GM12873 (cell line): ENCODE measurements around the gene NCAPH2.
A peak's percentile ranks its signal among the peaks of the same experiment; 100 is the strongest.

ENCODE experiments used
- CTCF ChIP-seq: IDR thresholded peaks from 2 replicates; pipeline ENCODE4 v1.5.1; 2012; ENCODE audit warnings: low read depth, mild to moderate bottlenecking, moderate library complexity, low read length, control low read depth; ENCODE audit not compliant: insufficient read depth; ENCODE audit errors: missing control alignments

NCAPH2 gene

GRCh38 chr22:50522806-50523438 lies 14.9 kb downstream of the NCAPH2 start:
- no peak for TF ChIP-seq CTCF

- no peak for TF ChIP-seq CTCF
These were observed 15.4 kb downstream of the NCAPH2 start for GRCh38 chr22:50523458-50523805.

- no peak for TF ChIP-seq CTCF
These were observed 16.0 kb downstream of the NCAPH2 start for GRCh38 chr22:50523806-50524675.

- no peak for TF ChIP-seq CTCF
These were observed 16.7 kb downstream of the NCAPH2 start for GRCh38 chr22:50524676-50525103.

- peak; percentile 63 for TF ChIP-seq CTCF
These were observed 17.3 kb downstream of the NCAPH2 start, which contains the start of gene SCO2 for GRCh38 chr22:50525104-50525857. Gene SCO2, minus strand, starts transcription at chr22:50525598. Its CDS starts 1,187 bp downstream, at chr22:50524411.

GRCh38 chr22:50525858-50526107 lies 17.8 kb downstream of the NCAPH2 start:
- no peak for TF ChIP-seq CTCF
